GM19372 (cell line): Measurements from ENCODE around the gene DYRK1A.
"Not testable (repeated sequence)": the region's sequence is repeated elsewhere in the genome, so short reads cannot be mapped to it uniquely, and the experiment has no call there.

Source experiments
- ATAC-seq: cut with Tn5 transposase; IDR thresholded peaks from one replicate; pipeline ENCODE4 v1.9.1; 2021; ENCODE audit warnings: mild to moderate bottlenecking, low read depth, moderate library complexity; ENCODE audit not compliant: unreplicated experiment

Gene DYRK1A

GRCh38 chr21:37520801-37521200 is 154.2 kb downstream of the DYRK1A start:
- ATAC-seq, result no peak

GRCh38 chr21:37521658-37522057 is 155.1 kb downstream of the DYRK1A start:
- no peak for ATAC-seq

- no peak for ATAC-seq
Observed at GRCh38 chr21:37522641-37523295, 156.2 kb downstream of the DYRK1A start.

GRCh38 chr21:37524944-37525343 is 158.4 kb downstream of the DYRK1A start:
- not testable (repeated sequence) for ATAC-seq

- ATAC-seq, result no peak
Observed at GRCh38 chr21:37525810-37526209, 159.2 kb downstream of the DYRK1A start.

GRCh38 chr21:37527103-37527502 is 160.5 kb downstream of the DYRK1A start:
- ATAC-seq, result no peak

- no peak for ATAC-seq
Observed at GRCh38 chr21:37527716-37528115, 161.1 kb downstream of the DYRK1A start.

GRCh38 chr21:37528150-37528937 is 161.8 kb downstream of the DYRK1A start:
- no peak for ATAC-seq

- ATAC-seq, result no peak
Observed at GRCh38 chr21:37529649-37530048, 163.1 kb downstream of the DYRK1A start.

GRCh38 chr21:37530901-37531351 is 164.4 kb downstream of the DYRK1A start:
- no peak for ATAC-seq

GRCh38 chr21:37531431-37531932 is 164.9 kb downstream of the DYRK1A start:
- ATAC-seq, result no peak

- no peak for ATAC-seq
Observed at GRCh38 chr21:37532868-37533780, 166.6 kb downstream of the DYRK1A start.

- ATAC-seq, result no peak
Observed at GRCh38 chr21:37534431-37534830, 167.9 kb downstream of the DYRK1A start.

GRCh38 chr21:37535130-37535529 is 168.6 kb downstream of the DYRK1A start:
- ATAC-seq, result no peak

- ATAC-seq, result no peak
Observed at GRCh38 chr21:37535672-37536071, 169.1 kb downstream of the DYRK1A start.

GRCh38 chr21:37536616-37537278 is 170.2 kb downstream of the DYRK1A start:
- ATAC-seq, result no peak

- ATAC-seq, result no peak
Observed at GRCh38 chr21:37537391-37537996, 170.9 kb downstream of the DYRK1A start.

GRCh38 chr21:37538971-37539590 is 172.5 kb downstream of the DYRK1A start:
- no peak for ATAC-seq

GRCh38 chr21:37541128-37541527 is 174.6 kb downstream of the DYRK1A start:
- not testable (repeated sequence) for ATAC-seq
